ENCODE results near the gene GZMM. TPM values are rescaled to one million over a fixed set of nuclear protein-coding genes. Genes with fewer than 3 reads are reported as not detected.
A peak's percentile ranks its signal among the peaks of the same experiment; 100 is the strongest.

Gene GZMM
- total RNA-seq, 2 experiments from 2014 or later: 52.7 to 58.5 TPM

DNA sequence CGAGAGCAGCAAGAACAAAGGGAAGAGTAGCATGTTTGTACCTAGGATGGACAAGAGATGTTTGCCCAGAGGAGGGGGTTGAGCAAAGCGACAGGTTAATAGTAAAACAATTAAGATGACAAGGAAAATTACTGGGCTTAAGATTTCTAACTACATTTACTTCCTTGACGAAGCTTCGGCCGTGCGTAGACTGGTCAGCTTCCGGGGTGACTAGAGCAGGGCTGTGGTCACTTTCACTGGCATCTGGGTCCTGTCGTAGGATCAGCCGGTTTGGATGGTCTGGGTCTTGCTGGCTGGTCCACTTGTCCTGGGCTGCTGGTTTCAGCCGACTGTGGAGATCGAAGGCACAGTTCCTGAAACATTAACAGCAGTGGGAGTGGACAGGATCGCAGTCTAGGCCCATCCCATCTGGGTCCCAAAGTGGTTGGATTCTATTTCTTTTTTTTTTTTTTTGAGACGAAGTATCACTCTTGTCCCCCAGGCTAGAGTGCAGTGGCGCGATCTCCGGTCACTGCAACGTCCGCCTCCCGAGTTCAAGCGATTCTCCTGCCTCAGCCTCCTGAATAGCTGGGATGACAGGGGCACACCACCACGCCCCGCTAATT is 23.5 kb downstream of the GZMM start:
- ChIA-PET POLR2A (interaction anchor here (1.3 kb wide), 1 partner anchor 21 kb away, joined by 3 read pairs; no protein-coding TSS in a partner anchor), CTCF (interaction anchor here (1.3 kb wide), 1 partner anchor 56 kb away, joined by 6 read pairs; no protein-coding TSS in a partner anchor)
- ATAC-seq (no peak), DNase-seq (no peak)
- Mint-ChIP-seq H3K27me3 (no peaks in the 10 kb centered on the region), H3K9me3 (no peaks in the 10 kb centered on the region), H3K27ac (no peak overlapping the region), H3K36me3 (ENCODE audit: low read depth) (peaks cover 2% of the 10 kb centered on the region), H3K4me1 (ENCODE audit: low read depth) (peaks cover 12% of the 10 kb centered on the region), H3K4me3 (no peak overlapping the region)
- TF ChIP-seq, protein P1, sequence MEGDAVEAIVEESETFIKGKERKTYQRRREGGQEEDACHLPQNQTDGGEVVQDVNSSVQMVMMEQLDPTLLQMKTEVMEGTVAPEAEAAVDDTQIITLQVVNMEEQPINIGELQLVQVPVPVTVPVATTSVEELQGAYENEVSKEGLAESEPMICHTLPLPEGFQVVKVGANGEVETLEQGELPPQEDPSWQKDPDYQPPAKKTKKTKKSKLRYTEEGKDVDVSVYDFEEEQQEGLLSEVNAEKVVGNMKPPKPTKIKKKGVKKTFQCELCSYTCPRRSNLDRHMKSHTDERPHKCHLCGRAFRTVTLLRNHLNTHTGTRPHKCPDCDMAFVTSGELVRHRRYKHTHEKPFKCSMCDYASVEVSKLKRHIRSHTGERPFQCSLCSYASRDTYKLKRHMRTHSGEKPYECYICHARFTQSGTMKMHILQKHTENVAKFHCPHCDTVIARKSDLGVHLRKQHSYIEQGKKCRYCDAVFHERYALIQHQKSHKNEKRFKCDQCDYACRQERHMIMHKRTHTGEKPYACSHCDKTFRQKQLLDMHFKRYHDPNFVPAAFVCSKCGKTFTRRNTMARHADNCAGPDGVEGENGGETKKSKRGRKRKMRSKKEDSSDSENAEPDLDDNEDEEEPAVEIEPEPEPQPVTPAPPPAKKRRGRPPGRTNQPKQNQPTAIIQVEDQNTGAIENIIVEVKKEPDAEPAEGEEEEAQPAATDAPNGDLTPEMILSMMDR (IDR thresholded peaks at IDR 0.05): no peak
- intact Hi-C loops (cut with micrococcal nuclease): no loop called here

DNA sequence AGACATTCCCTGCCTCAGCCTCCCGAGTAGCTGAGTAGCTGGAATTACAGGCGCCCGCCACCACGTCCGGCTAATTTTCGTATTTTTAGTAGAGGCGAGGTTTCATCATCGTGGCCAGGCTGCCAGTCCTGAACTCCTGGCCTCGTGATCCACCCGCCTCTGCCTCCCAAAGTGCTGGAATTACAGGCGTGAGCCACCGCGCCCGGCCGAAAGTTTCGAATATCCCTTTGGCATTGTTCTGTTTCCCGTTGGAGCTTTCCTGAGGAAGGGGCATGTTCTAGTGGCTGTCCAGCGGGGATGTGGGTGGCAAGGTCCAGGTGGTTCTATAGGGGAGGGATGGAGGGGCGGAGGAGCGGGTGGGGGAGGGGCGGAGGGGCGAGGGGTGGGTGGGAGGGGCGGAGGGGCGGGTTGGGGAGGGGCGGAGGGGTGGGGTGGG is 26.4 kb downstream of the GZMM start:
- ChIA-PET CTCF (interaction anchor here (1.4 kb wide), 1 partner anchor 38 kb away, joined by 3 read pairs; the partner anchor contains the start of gene CDC34), POLR2A (interaction anchor here (1.1 kb wide), 1 partner anchor 41 kb away, joined by 3 read pairs; no protein-coding TSS in a partner anchor)
- Mint-ChIP-seq H3K36me3 (ENCODE audit: low read depth) (peaks cover 10% of the 10 kb centered on the region), H3K4me3 (peak overlapping the region; percentile 68), H3K27ac (peak overlapping the region; percentile 75), H3K9me3 (no peaks in the 10 kb centered on the region), H3K27me3 (no peaks in the 10 kb centered on the region), H3K4me1 (ENCODE audit: low read depth) (peaks cover 27% of the 10 kb centered on the region)
- intact Hi-C loops (cut with micrococcal nuclease): no loop called here
- TF ChIP-seq, protein P1 (IDR thresholded peaks at IDR 0.05): no peak
- DNase-seq: no peak
- ATAC-seq: no peak

DNA sequence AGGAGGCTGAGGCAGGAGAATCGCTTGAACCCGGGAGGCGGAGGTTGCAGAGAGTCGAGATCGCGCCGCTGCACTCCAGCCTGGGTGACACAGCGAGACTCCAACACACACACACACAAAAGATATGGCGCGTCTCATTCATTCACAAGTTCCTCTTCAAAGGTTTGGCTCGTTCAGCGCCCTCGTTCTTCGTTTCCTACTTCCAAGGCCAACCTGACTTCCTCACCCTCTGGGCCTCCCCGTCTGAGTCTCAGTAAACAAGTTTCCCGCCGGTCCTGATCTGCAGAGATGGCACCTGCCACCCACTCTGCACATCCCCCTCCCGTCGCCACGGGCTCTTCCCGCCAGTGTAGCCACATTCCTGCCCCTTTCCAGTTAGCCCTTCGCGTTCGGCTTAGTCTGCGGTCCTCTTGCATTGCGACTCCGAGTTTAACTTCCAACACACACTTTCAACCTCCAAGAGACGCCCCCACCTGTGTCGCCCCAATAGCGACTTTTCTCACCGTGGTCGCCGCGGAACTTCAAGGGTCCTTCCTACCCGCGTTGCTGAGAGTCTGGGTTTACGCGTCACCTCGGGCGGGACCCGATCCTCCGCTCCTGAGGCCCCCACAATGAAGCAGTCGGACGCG is 27.2 kb downstream of the GZMM start:
- Mint-ChIP-seq H3K27ac (peak overlapping the region; percentile 95), H3K27me3 (no peaks in the 10 kb centered on the region), H3K4me3 (peak overlapping the region; percentile 87), H3K4me1 (ENCODE audit: low read depth) (peaks cover 31% of the 10 kb centered on the region), H3K9me3 (no peaks in the 10 kb centered on the region), H3K36me3 (ENCODE audit: low read depth) (peaks cover 10% of the 10 kb centered on the region)
- TF ChIP-seq, protein P1 (IDR thresholded peaks at IDR 0.05): no peak
- ATAC-seq (peak; percentile 19), DNase-seq (peak; percentile 73)
- CTCF ChIA-PET: interaction anchor here (1.4 kb wide), 1 partner anchor 39 kb away, joined by 3 read pairs; the partner anchor contains the start of gene CDC34
- intact Hi-C loops (cut with micrococcal nuclease): no loop called here
- POLR2A ChIA-PET: interaction anchor here (0.9 to 2.1 kb wide), 6 partner anchors 16 to 90 kb away, joined by 3 to 11 read pairs (median 7); partner anchors contain the start of gene CDC34

DNA sequence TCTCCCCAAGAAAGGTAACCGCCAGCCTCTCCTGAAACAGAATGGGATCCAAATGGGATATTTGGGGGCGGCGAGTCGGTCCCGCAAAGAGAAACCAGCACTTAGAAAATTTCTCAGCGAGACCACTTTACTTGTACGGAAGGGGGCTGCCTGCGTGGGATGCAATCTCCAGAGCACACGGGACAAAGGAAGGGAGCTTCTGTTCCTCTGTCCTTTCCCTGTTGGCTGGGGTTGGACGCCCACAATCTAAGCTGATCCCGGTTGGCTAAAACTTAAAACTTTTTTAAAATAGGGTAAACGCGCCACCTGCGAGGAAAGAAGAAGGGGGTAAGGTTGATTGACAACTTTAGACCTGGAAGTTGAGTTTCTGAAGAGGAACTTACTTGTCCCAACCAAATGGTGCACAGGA is 27.7 kb downstream of the GZMM start:
- no peaks in the 10 kb centered on the region for H3K27me3 Mint-ChIP-seq
- CTCF ChIA-PET: interaction anchor here (0.7 to 1.0 kb wide), 2 partner anchors 39 to 61 kb away, joined by 3 read pairs; no protein-coding TSS in a partner anchor
- POLR2A ChIA-PET: interaction anchor here (0.9 to 2.1 kb wide), 6 partner anchors 10 to 89 kb away, joined by 4 to 11 read pairs (median 7); partner anchors contain the start of gene CDC34
- intact Hi-C loops (cut with micrococcal nuclease): no loop called here
- peaks cover 11% of the 10 kb centered on the region for H3K36me3 Mint-ChIP-seq (ENCODE audit: low read depth)
- DNase-seq (peak; percentile 53), ATAC-seq (no peak)
- H3K4me3 Mint-ChIP-seq: peak overlapping the region; percentile 87
- TF ChIP-seq, protein P1 (IDR thresholded peaks at IDR 0.05): no peak
- H3K27ac Mint-ChIP-seq: peak overlapping the region; percentile 95
- peaks cover 34% of the 10 kb centered on the region for H3K4me1 Mint-ChIP-seq (ENCODE audit: low read depth)
- H3K9me3 Mint-ChIP-seq: no peaks in the 10 kb centered on the region
